ENCODE data around the gene ATP2B2. TPM values are rescaled to one million over a fixed set of nuclear protein-coding genes. Genes with fewer than 3 reads are reported as not detected.

Gene ATP2B2
- total and polyA plus RNA-seq, 2 donors (not counting 1 experiment from before 2014, with no cell fraction given): not detected

DNA sequence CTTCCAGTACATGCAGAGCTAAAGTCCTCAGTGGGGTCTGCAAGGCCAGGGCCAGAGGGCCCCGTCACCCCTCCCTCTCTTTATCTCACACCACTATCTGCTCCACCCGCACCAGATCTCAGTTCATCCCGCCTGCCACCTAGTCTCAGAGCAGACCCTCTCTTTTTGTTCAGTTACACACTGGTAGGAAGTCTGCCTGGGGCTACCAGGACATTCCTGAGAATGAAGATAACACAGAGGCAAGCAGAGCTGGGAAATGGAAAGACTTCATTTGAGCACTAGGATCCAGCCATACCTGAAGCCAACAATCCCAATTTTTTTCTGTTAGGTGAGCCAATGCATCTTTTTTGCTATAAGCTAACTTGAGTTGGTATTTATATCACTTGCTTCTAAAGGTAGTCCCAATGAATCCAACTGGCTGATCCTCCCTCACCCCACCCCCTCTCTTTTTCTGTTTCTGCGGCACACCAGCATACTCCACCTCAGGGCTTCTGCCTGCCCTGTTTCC, 24.5 kb downstream of the ATP2B2 start:
- peaks cover 1 to 14% (median 10%) of the 10 kb centered on the region in 3 donors for H3K9me3 ChIP-seq (ENCODE audit: control extremely low read depth in 1 of 3, control insufficient read depth in 2 of 3, insufficient read depth in 1 of 3, low read length in 2 of 3)
- TF ChIP-seq EZH2 (IDR thresholded peaks at IDR 0.05; ENCODE audit: borderline replicate concordance, insufficient read depth, low read depth, low read length, poor library complexity, severe bottlenecking): no peak
- TF ChIP-seq, protein P1, sequence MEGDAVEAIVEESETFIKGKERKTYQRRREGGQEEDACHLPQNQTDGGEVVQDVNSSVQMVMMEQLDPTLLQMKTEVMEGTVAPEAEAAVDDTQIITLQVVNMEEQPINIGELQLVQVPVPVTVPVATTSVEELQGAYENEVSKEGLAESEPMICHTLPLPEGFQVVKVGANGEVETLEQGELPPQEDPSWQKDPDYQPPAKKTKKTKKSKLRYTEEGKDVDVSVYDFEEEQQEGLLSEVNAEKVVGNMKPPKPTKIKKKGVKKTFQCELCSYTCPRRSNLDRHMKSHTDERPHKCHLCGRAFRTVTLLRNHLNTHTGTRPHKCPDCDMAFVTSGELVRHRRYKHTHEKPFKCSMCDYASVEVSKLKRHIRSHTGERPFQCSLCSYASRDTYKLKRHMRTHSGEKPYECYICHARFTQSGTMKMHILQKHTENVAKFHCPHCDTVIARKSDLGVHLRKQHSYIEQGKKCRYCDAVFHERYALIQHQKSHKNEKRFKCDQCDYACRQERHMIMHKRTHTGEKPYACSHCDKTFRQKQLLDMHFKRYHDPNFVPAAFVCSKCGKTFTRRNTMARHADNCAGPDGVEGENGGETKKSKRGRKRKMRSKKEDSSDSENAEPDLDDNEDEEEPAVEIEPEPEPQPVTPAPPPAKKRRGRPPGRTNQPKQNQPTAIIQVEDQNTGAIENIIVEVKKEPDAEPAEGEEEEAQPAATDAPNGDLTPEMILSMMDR (IDR thresholded peaks at IDR 0.05): no peak
- no peak overlapping the region for H3K4me3 ChIP-seq (ENCODE audit: control extremely low read depth in 1 of 5, extremely low read depth in 1 of 5, insufficient read depth in 1 of 5, low read depth in 2 of 5, low read length in 4 of 5)
- H3K27me3 ChIP-seq (replicated peaks in 1 of 4; ENCODE audit: control extremely low read depth in 1 of 4, control insufficient read depth in 3 of 4, insufficient read depth in 4 of 4, low read length in 3 of 4): no peaks in the 10 kb centered on the region
- ChIA-PET POLR2A (no interaction called here), CTCF (no interaction called here)
- H3K9me3 Mint-ChIP-seq (ENCODE audit: insufficient read depth): peaks cover 11% of the 10 kb centered on the region
- H3K79me2 ChIP-seq (ENCODE audit: control insufficient read depth, insufficient read depth, low read length): no peaks in the 10 kb centered on the region
- ATAC-seq (ENCODE audit: low read depth): no peak
- peak overlapping the region; percentile 26 for H3K27ac Mint-ChIP-seq
- 100% methylated on average over 1 of the region's 4 CpGs for WGBS (ENCODE audit: insufficient coverage)
- no peaks in the 10 kb centered on the region for H4K20me1 ChIP-seq (ENCODE audit: control insufficient read depth, insufficient read depth, low read length, poor library complexity, severe bottlenecking)
- H3K4me2 ChIP-seq (replicated peaks; ENCODE audit: low read depth, low read length, poor library complexity, severe bottlenecking): no peak overlapping the region
- no peaks in the 10 kb centered on the region for H3K4me1 Mint-ChIP-seq
- no peak for DNase-seq
- H3K4me3 Mint-ChIP-seq: no peak overlapping the region
- no peaks in the 10 kb centered on the region for H3K4me1 ChIP-seq (ENCODE audit: control insufficient read depth in 2 of 2, insufficient read depth in 2 of 2, low read length in 2 of 2)
- no peak overlapping the region for H3K9ac ChIP-seq (ENCODE audit: low read length)
- intact Hi-C loops (cut with micrococcal nuclease): no loop called here
- no peaks in the 10 kb centered on the region for H3K36me3 ChIP-seq (replicated peaks in 1 of 2; ENCODE audit: control extremely low read depth in 1 of 2, control insufficient read depth in 1 of 2, extremely low read depth in 1 of 2, insufficient read depth in 2 of 2, low read length in 1 of 2)
- no peaks in the 10 kb centered on the region for H3K27me3 Mint-ChIP-seq
- H2AFZ ChIP-seq (ENCODE audit: insufficient read depth, low read depth, low read length, poor library complexity, severe bottlenecking): no peak overlapping the region
- H3K27ac ChIP-seq (ENCODE audit: low read length in 2 of 2): no peak overlapping the region

- POLR2A ChIA-PET: no interaction called here
- intact Hi-C loops (cut with micrococcal nuclease): no loop called here
- DNase-seq: no peak
- no peak overlapping the region for H2AFZ ChIP-seq (ENCODE audit: insufficient read depth, low read depth, low read length, poor library complexity, severe bottlenecking)
- no peak overlapping the region for H3K4me3 ChIP-seq (ENCODE audit: control extremely low read depth in 1 of 5, extremely low read depth in 1 of 5, insufficient read depth in 1 of 5, low read depth in 2 of 5, low read length in 4 of 5)
- peaks cover 0 to 9% (median 0%) of the 10 kb centered on the region in 4 experiments for H3K27me3 ChIP-seq (replicated peaks in 1 of 4; ENCODE audit: control extremely low read depth in 1 of 4, control insufficient read depth in 3 of 4, insufficient read depth in 4 of 4, low read length in 3 of 4)
- H3K79me2 ChIP-seq (ENCODE audit: control insufficient read depth, insufficient read depth, low read length): no peaks in the 10 kb centered on the region
- Mint-ChIP-seq H3K27ac (no peak overlapping the region), H3K4me1 (no peaks in the 10 kb centered on the region), H3K4me3 (no peak overlapping the region), H3K27me3 (no peaks in the 10 kb centered on the region), H3K9me3 (ENCODE audit: insufficient read depth) (peaks cover 11% of the 10 kb centered on the region)
- H3K27ac ChIP-seq (ENCODE audit: low read length in 2 of 2): no peak overlapping the region
- no peak overlapping the region for H3K9ac ChIP-seq (ENCODE audit: low read length)
- H3K4me1 ChIP-seq (ENCODE audit: control insufficient read depth in 2 of 2, insufficient read depth in 2 of 2, low read length in 2 of 2): no peaks in the 10 kb centered on the region
- H4K20me1 ChIP-seq (ENCODE audit: control insufficient read depth, insufficient read depth, low read length, poor library complexity, severe bottlenecking): no peaks in the 10 kb centered on the region
- CTCF ChIA-PET: no interaction called here
- WGBS (ENCODE audit: insufficient coverage): no CpG with 5 or more reads among the region's 2 CpGs
- no peaks in the 10 kb centered on the region for H3K36me3 ChIP-seq (replicated peaks in 1 of 2; ENCODE audit: control extremely low read depth in 1 of 2, control insufficient read depth in 1 of 2, extremely low read depth in 1 of 2, insufficient read depth in 2 of 2, low read length in 1 of 2)
- no peak for TF ChIP-seq EZH2 (IDR thresholded peaks at IDR 0.05; ENCODE audit: borderline replicate concordance, insufficient read depth, low read depth, low read length, poor library complexity, severe bottlenecking)
- TF ChIP-seq, protein P1 (IDR thresholded peaks at IDR 0.05): no peak
- ATAC-seq (ENCODE audit: low read depth): no peak
- H3K9me3 ChIP-seq (ENCODE audit: control extremely low read depth in 1 of 3, control insufficient read depth in 2 of 3, insufficient read depth in 1 of 3, low read length in 2 of 3): peaks cover 1 to 14% (median 10%) of the 10 kb centered on the region in 3 donors
- no peak overlapping the region for H3K4me2 ChIP-seq (replicated peaks; ENCODE audit: low read depth, low read length, poor library complexity, severe bottlenecking)
These were observed 26.1 kb downstream of the ATP2B2 start for GRCh38 chr3:10479311-10479710.

Data from B cell (primary cell).